Prostate gland (tissue), 2 donors: ENCODE results near the gene CBX2. TPM values are rescaled to one million over a fixed set of nuclear protein-coding genes. Genes with fewer than 3 reads are reported as not detected.
A peak's percentile ranks its signal among the peaks of the same experiment; 100 is the strongest.

Experiments
- DNase-seq: peaks from one replicate; pipeline ENCODE4 v3.0.0-alpha.2; 2019; ENCODE audit warnings: low spot score
- H3K27ac ChIP-seq, 2 donors: fragments of 200-600 bp; sonication (generic); 2 replicates each; pipeline ENCODE4 v1.5.1; 2017 to 2019
- H3K27me3 ChIP-seq: fragments of 200-600 bp; sonication (generic); replicated peaks from 2 replicates; pipeline ENCODE4 v1.5.1; 2019; ENCODE audit not compliant: insufficient read depth
- H3K36me3 ChIP-seq, 2 donors: fragments of 200-600 bp; sonication (generic); 1 replicate in 1 of 2; 2 replicates in 1 of 2; pipeline versions ENCODE4 v1.5.1 to v1.8.1; 2017 to 2019
- H3K4me1 ChIP-seq: fragments of 200-600 bp; sonication (generic); replicated peaks from 2 replicates; pipeline ENCODE4 v1.5.1; 2019
- H3K4me3 ChIP-seq, 2 donors: fragments of 200-600 bp; sonication (generic); 2 replicates each; pipeline ENCODE4 v1.5.1; 2017 to 2019
- H3K9me3 ChIP-seq: fragments of 200-600 bp; sonication (generic); 2 replicates; pipeline ENCODE4 v1.5.1; 2017
- CTCF ChIP-seq, 4 experiments: fragments of 200-600 bp in 2 of 4; fragments of 450-650 bp in 2 of 4; sonication (generic) in 2 of 4; IDR thresholded peaks; 1 replicate in 3 of 4; 2 replicates in 1 of 4; pipeline ENCODE4 v1.5.1; 2016 to 2019; ENCODE audit warnings: antibody characterized with exemption in 4 of 4, mild to moderate bottlenecking in 2 of 4, moderate library complexity in 2 of 4
- POLR2A ChIP-seq: fragments of 450-650 bp; IDR thresholded peaks from one replicate; pipeline ENCODE4 v1.6.1; 2016; ENCODE audit warnings: antibody characterized with exemption, mild to moderate bottlenecking
- POLR2AphosphoS5 ChIP-seq: sonication (generic); formaldehyde crosslinking; IDR thresholded peaks from one replicate; pipeline ENCODE4 v1.6.1; 2017; ENCODE audit warnings: antibody characterized with exemption
- WGBS: methylation state at CpG from one replicate; pipeline ENCODE4 v1.1.5; 2018; 5-methylcytosine and 5-hydroxymethylcytosine counted together
- intact Hi-C: fragments of 100-400 bp; cut with DNase I; formaldehyde crosslinking; loops from one replicate; pipeline ENCODE4 v1.14.2; 2022
- total RNA-seq, 2 donors: library from RNA; depleted of rRNA; stranded (reverse); fragments of >200 nt; gene quantifications; one replicate each; pipeline ENCODE4 v1.1.0, GENCODE V29; 2016

CBX2 gene
- total RNA-seq, result 10 to 100 TPM in 1 of 2 donors, 1 to 10 TPM in 1; 2.0 to 17.0 TPM

GRCh38 chr17:79777894-79778503 lies at the start of gene CBX2:
CBX2 (plus strand) TSS chr17:79778148; CDS start chr17:79778236, 88 bp downstream.
- peak within 1 kb of the TSS in 1 of 2 donors; percentile 23 for H3K27ac ChIP-seq
- peak within 1 kb of the TSS; percentile 37 to 54 for H3K4me3 ChIP-seq
- DNase-seq, result peak; percentile 61
- TF ChIP-seq CTCF (IDR thresholded peaks at IDR 0.05), result no peak
- no peak for TF ChIP-seq POLR2A
- no peak for TF ChIP-seq POLR2AphosphoS5
- intact Hi-C loops, result no loop called here
- H3K27me3 ChIP-seq, result peaks cover 5% of the 10 kb centered on the region
- under 1% methylated on average over 21 of the region's 96 CpGs for WGBS
- H3K4me1 ChIP-seq, result peaks cover 7% of the 10 kb centered on the region
- no peaks in the 10 kb centered on the region for H3K36me3 ChIP-seq
- no peaks in the 10 kb centered on the region for H3K9me3 ChIP-seq

- DNase-seq, result peak; percentile 62
- Histone ChIP-seq H3K27me3 (no peaks in the 10 kb centered on the region), H3K27ac (no peak overlapping the region), H3K4me3 (peak overlapping the region; percentile 7 to 12), H3K36me3 (no peaks in the 10 kb centered on the region), H3K9me3 (no peaks in the 10 kb centered on the region), H3K4me1 (no peaks in the 10 kb centered on the region)
- peak; percentile 76 for TF ChIP-seq POLR2AphosphoS5
- no peak for TF ChIP-seq POLR2A
- 46% methylated on average over 21 of the region's 22 CpGs for WGBS
- intact Hi-C loops, result no loop called here
Measured at GRCh38 chr17:79728169-79728907, 49.6 kb upstream of the CBX2 start.

GRCh38 chr17:79728908-79729471 lies 49.0 kb upstream of the CBX2 start:
- Histone ChIP-seq H3K27me3 (no peaks in the 10 kb centered on the region), H3K4me3 (no peak overlapping the region), H3K9me3 (no peaks in the 10 kb centered on the region), H3K4me1 (no peaks in the 10 kb centered on the region), H3K36me3 (no peaks in the 10 kb centered on the region), H3K27ac (no peak overlapping the region)
- TF ChIP-seq CTCF (IDR thresholded peaks at IDR 0.05), result no peak
- no peak for TF ChIP-seq POLR2A
- TF ChIP-seq POLR2AphosphoS5, result no peak
- intact Hi-C loops, result no loop called here
- DNase-seq, result no peak
- 74% methylated on average over 21 of the region's 26 CpGs for WGBS

GRCh38 chr17:79729761-79730160 lies 48.2 kb upstream of the CBX2 start:
- 93% methylated on average over 12 of the region's 12 CpGs for WGBS

More at GRCh38 chr17:79729761-79730160, 48.2 kb upstream of the CBX2 start:
- Histone ChIP-seq H3K27me3 (no peaks in the 10 kb centered on the region), H3K27ac (no peak overlapping the region), H3K4me3 (no peak overlapping the region), H3K9me3 (no peaks in the 10 kb centered on the region), H3K4me1 (no peaks in the 10 kb centered on the region), H3K36me3 (no peaks in the 10 kb centered on the region)
- TF ChIP-seq POLR2AphosphoS5 (no peak), POLR2A (no peak), CTCF (IDR thresholded peaks at IDR 0.05) (no peak)
- DNase-seq, result no peak
- intact Hi-C loops, result no loop called here
